Measurements from ENCODE around the gene PLCB3.

PLCB3 gene

DNA sequence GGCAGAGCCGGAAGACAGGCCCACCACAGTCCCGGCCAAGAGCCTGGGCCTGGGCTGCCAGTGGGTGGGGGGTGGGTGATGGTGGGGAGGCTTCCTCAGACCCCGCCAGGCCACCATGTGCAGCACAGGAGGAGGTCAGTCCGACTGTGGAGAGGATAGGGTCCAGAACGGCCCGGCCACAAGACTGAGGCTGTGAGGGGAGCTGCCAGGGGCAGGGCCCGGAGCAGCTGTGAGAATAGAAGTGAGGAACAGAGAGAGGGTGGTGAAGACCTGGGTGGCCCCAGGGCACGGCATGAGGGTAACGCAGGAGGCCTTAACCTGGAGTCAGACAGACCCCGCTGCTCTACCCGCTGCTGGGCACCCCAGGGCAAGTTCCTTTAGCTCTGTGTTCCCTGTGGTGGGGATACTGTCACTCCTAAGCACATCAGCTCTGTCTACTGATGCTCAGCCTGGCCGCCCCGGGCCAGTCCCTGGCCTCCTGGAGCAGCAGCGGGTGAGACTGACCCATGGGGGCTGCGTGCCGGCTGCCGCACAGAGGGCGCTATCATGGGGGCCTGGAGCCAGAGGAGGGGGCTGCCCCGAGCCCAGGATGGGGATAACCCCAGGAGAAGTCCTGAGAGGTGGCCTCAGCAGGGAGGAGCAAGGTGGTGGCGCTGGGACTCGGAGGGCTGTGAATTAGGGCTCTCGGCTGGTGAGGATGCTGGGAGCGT lies 43.1 kb upstream of the PLCB3 start:
- Histone ChIP-seq H3K27me3 (ENCODE audit: insufficient read depth, low read depth) (no peaks in the 10 kb centered on the region), H3K36me3 (ENCODE audit: insufficient read depth) (no peaks in the 10 kb centered on the region; the same call in 1 of the 2 replicates), H2AFZ (ENCODE audit: low read depth) (no peak overlapping the region), H4K20me1 (ENCODE audit: insufficient read depth) (0 out of 2 replicates have a peak, but pooled peaks cover 6% of the 10 kb centered on the region), H3K79me2 (ENCODE audit: insufficient read depth, low read depth) (no peaks in the 10 kb centered on the region; the same call in 1 of the 2 replicates), H3K4me3 (IDR thresholded peaks at IDR 0.05; ENCODE audit: insufficient read depth, low read depth, low read length) (no peak overlapping the region), H3K9ac (peak overlapping the region; percentile 71; the same call in 1 of the 2 replicates), H3K27ac (peak overlapping the region; percentile 58; the same call in 1 of the 2 replicates), H3K4me1 (ENCODE audit: low read depth, poor library complexity, severe bottlenecking) (peaks cover 32% of the 10 kb centered on the region), H3K4me2 (peak overlapping the region; percentile 84)
- TF ChIP-seq, protein P1, sequence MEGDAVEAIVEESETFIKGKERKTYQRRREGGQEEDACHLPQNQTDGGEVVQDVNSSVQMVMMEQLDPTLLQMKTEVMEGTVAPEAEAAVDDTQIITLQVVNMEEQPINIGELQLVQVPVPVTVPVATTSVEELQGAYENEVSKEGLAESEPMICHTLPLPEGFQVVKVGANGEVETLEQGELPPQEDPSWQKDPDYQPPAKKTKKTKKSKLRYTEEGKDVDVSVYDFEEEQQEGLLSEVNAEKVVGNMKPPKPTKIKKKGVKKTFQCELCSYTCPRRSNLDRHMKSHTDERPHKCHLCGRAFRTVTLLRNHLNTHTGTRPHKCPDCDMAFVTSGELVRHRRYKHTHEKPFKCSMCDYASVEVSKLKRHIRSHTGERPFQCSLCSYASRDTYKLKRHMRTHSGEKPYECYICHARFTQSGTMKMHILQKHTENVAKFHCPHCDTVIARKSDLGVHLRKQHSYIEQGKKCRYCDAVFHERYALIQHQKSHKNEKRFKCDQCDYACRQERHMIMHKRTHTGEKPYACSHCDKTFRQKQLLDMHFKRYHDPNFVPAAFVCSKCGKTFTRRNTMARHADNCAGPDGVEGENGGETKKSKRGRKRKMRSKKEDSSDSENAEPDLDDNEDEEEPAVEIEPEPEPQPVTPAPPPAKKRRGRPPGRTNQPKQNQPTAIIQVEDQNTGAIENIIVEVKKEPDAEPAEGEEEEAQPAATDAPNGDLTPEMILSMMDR (conservative IDR thresholded peaks at IDR 0.05; ENCODE audit: low read depth, low read length) = no peak

DNA sequence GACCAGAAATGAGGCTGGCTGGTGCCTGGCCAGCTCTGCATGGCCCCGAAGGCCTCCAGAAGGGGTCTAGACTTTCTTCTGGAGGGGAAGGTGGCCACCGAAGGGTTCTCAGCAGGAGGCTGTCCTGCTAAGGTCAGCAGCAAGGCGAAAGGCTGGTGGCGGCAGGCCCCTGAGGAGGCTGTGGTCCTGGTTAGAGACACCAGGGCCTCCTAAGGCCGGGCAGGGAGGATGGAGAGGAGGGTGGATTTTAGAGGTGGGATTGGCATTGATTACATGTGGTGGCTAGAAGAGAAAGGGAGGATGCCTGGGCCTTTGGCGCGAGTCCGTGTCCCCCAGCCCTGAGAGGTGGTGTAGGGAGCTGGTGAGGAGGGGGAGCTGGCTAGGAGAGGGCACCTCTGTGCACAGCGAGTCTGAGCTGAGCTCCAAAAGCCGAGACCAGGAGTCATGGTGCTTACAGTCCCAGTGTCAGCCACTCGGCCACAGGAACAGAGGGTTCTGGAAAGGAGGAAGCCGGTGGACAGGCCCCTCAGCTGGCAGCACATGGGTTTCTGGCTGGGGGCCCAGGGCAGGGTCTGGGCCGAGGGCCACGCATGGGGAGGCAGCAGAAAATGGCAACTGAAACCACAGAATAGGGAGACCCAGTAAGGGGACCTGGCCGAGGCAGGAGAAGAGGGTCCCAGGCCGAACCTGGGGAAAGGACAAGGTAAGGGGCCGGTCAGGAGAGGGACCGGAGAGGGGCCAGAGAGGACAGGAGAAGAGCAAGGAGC lies 42.4 kb upstream of the PLCB3 start:
- no peak overlapping the region for H3K27ac ChIP-seq
- no peaks in the 10 kb centered on the region for H3K36me3 ChIP-seq (ENCODE audit: insufficient read depth)
- no peak overlapping the region for H3K9ac ChIP-seq
- TF ChIP-seq, protein P1 (conservative IDR thresholded peaks at IDR 0.05; ENCODE audit: low read depth, low read length) = no peak
- H3K79me2 ChIP-seq (ENCODE audit: insufficient read depth, low read depth) = no peaks in the 10 kb centered on the region; the same call in 1 of the 2 replicates
- no peaks in the 10 kb centered on the region for H3K27me3 ChIP-seq (ENCODE audit: insufficient read depth, low read depth)
- H3K4me3 ChIP-seq (IDR thresholded peaks at IDR 0.05; ENCODE audit: insufficient read depth, low read depth, low read length) = no peak overlapping the region
- H3K4me1 ChIP-seq (ENCODE audit: low read depth, poor library complexity, severe bottlenecking) = peaks cover 25% of the 10 kb centered on the region
- H4K20me1 ChIP-seq (ENCODE audit: insufficient read depth) = 0 out of 2 replicates have a peak, but pooled peaks cover 3% of the 10 kb centered on the region
- H3K4me2 ChIP-seq = no peak overlapping the region
- H2AFZ ChIP-seq (ENCODE audit: low read depth) = no peak overlapping the region

GRCh38 chr11:64209563-64209843 lies 41.8 kb upstream of the PLCB3 start:
- H3K4me1 ChIP-seq (ENCODE audit: low read depth, poor library complexity, severe bottlenecking) = peaks cover 19% of the 10 kb centered on the region
- TF ChIP-seq, protein P1 (conservative IDR thresholded peaks at IDR 0.05; ENCODE audit: low read depth, low read length) = no peak
- no peak overlapping the region for H3K27ac ChIP-seq

GRCh38 chr11:64210301-64211020 lies 40.9 kb upstream of the PLCB3 start:
- Histone ChIP-seq H3K36me3 (ENCODE audit: insufficient read depth) (no peaks in the 10 kb centered on the region), H3K9ac (no peak overlapping the region)

More at GRCh38 chr11:64209563-64209843, 41.8 kb upstream of the PLCB3 start:
- Histone ChIP-seq H3K79me2 (ENCODE audit: insufficient read depth, low read depth) (no peaks in the 10 kb centered on the region; the same call in 1 of the 2 replicates), H3K4me3 (IDR thresholded peaks at IDR 0.05; ENCODE audit: insufficient read depth, low read depth, low read length) (no peak overlapping the region), H2AFZ (ENCODE audit: low read depth) (no peak overlapping the region), H3K9ac (no peak overlapping the region), H3K36me3 (ENCODE audit: insufficient read depth) (no peaks in the 10 kb centered on the region), H3K4me2 (no peak overlapping the region), H3K27me3 (ENCODE audit: insufficient read depth, low read depth) (no peaks in the 10 kb centered on the region), H4K20me1 (ENCODE audit: insufficient read depth) (no peaks in the 10 kb centered on the region)

More at GRCh38 chr11:64210301-64211020, 40.9 kb upstream of the PLCB3 start:
- no peak overlapping the region for H2AFZ ChIP-seq (ENCODE audit: low read depth)
- no peak overlapping the region for H3K27ac ChIP-seq
- H4K20me1 ChIP-seq (ENCODE audit: insufficient read depth) = no peaks in the 10 kb centered on the region
- no peaks in the 10 kb centered on the region; the same call in 1 of the 2 replicates for H3K79me2 ChIP-seq (ENCODE audit: insufficient read depth, low read depth)
- H3K27me3 ChIP-seq (ENCODE audit: insufficient read depth, low read depth) = no peaks in the 10 kb centered on the region
- no peak overlapping the region for H3K4me3 ChIP-seq (IDR thresholded peaks at IDR 0.05; ENCODE audit: insufficient read depth, low read depth, low read length)
- H3K4me2 ChIP-seq = no peak overlapping the region
- H3K4me1 ChIP-seq (ENCODE audit: low read depth, poor library complexity, severe bottlenecking) = peaks cover 10% of the 10 kb centered on the region
- TF ChIP-seq, protein P1 (conservative IDR thresholded peaks at IDR 0.05; ENCODE audit: low read depth, low read length) = no peak
